Measurements from ENCODE around the gene CYREN. TPM values are rescaled to one million over a fixed set of nuclear protein-coding genes. Genes with fewer than 3 reads are reported as not detected.

Gene CYREN
- total RNA-seq, 1 experiment from 2014 or later = 70.5 TPM

- H3K4me2 ChIP-seq = no peak overlapping the region
- H3K27ac ChIP-seq = no peak overlapping the region
- no peak for DNase-seq
- H3K79me2 ChIP-seq (ENCODE audit: low read depth) = no peaks in the 10 kb centered on the region
- no peaks in the 10 kb centered on the region for H3F3A ChIP-seq (ENCODE audit: insufficient read depth, low read depth)
- ChIA-PET CTCF (interaction anchor here (0.7 to 0.9 kb wide), 2 partner anchors 189 to 393 kb away, joined by 7 to 8 read pairs; no protein-coding TSS in a partner anchor), POLR2A (ENCODE audit: unreplicated experiment) (no interaction called here)
- no TSS peak for BruUV-seq (replicated peaks)
- TF ChIP-seq EZH2 (IDR thresholded peaks at IDR 0.05; ENCODE audit: low read depth) (no peak), CTCF (conservative IDR thresholded peaks at IDR 0.05) (no peak)
- intact Hi-C loops (cut with micrococcal nuclease; ENCODE audit: unreplicated experiment) = no loop called here
- no peak overlapping the region for H2AFZ ChIP-seq
- no peaks in the 10 kb centered on the region for H3K9me3 ChIP-seq (ENCODE audit: insufficient read depth, low read depth)
- no peak overlapping the region for H3K4me3 ChIP-seq
- no peaks in the 10 kb centered on the region for H3K27me3 ChIP-seq (ENCODE audit: insufficient read depth, low read depth)
- H3K9me2 ChIP-seq (ENCODE audit: insufficient read depth) = no peaks in the 10 kb centered on the region
- H4K20me1 ChIP-seq (ENCODE audit: insufficient read depth) = no peaks in the 10 kb centered on the region
- no peaks in the 10 kb centered on the region for H3K36me3 ChIP-seq (ENCODE audit: low read depth)
- H3K4me1 ChIP-seq (replicated peaks; ENCODE audit: insufficient read depth) = no peaks in the 10 kb centered on the region; the same call in 1 of the 2 replicates
Observed at GRCh38 chr7:135205850-135206249, 35.3 kb upstream of the CYREN start.

- no peak for DNase-seq
- Histone ChIP-seq H3K79me2 (ENCODE audit: low read depth) (no peaks in the 10 kb centered on the region), H4K20me1 (ENCODE audit: insufficient read depth) (no peaks in the 10 kb centered on the region), H3K27ac (no peak overlapping the region), H3F3A (ENCODE audit: insufficient read depth, low read depth) (no peaks in the 10 kb centered on the region), H3K4me3 (no peak overlapping the region), H3K9me2 (ENCODE audit: insufficient read depth) (no peaks in the 10 kb centered on the region), H3K4me1 (replicated peaks; ENCODE audit: insufficient read depth) (no peaks in the 10 kb centered on the region), H3K36me3 (ENCODE audit: low read depth) (no peaks in the 10 kb centered on the region), H3K9me3 (ENCODE audit: insufficient read depth, low read depth) (no peaks in the 10 kb centered on the region), H3K4me2 (no peak overlapping the region), H3K27me3 (ENCODE audit: insufficient read depth, low read depth) (no peaks in the 10 kb centered on the region), H2AFZ (no peak overlapping the region)
- intact Hi-C loops (cut with micrococcal nuclease; ENCODE audit: unreplicated experiment) = no loop called here
- ChIA-PET POLR2A (ENCODE audit: unreplicated experiment) (no interaction called here), CTCF (no interaction called here)
- BruUV-seq (replicated peaks) = no TSS peak
- TF ChIP-seq EZH2 (IDR thresholded peaks at IDR 0.05; ENCODE audit: low read depth) = no peak
- TF ChIP-seq CTCF (conservative IDR thresholded peaks at IDR 0.05) = no peak
Observed at GRCh38 chr7:135204876-135205275, 34.4 kb upstream of the CYREN start.

GRCh38 chr7:135204341-135204749, 33.8 kb upstream of the CYREN start:
- no peak for DNase-seq
- ChIA-PET POLR2A (ENCODE audit: unreplicated experiment) (no interaction called here), CTCF (no interaction called here)
- Histone ChIP-seq H3K4me1 (replicated peaks; ENCODE audit: insufficient read depth) (no peaks in the 10 kb centered on the region), H3K36me3 (ENCODE audit: low read depth) (no peaks in the 10 kb centered on the region), H3K4me3 (no peak overlapping the region), H3K27me3 (ENCODE audit: insufficient read depth, low read depth) (no peaks in the 10 kb centered on the region), H3K27ac (no peak overlapping the region), H3K9me3 (ENCODE audit: insufficient read depth, low read depth) (no peaks in the 10 kb centered on the region), H3K4me2 (no peak overlapping the region), H3F3A (ENCODE audit: insufficient read depth, low read depth) (no peaks in the 10 kb centered on the region), H2AFZ (no peak overlapping the region), H3K9me2 (ENCODE audit: insufficient read depth) (no peaks in the 10 kb centered on the region), H4K20me1 (ENCODE audit: insufficient read depth) (no peaks in the 10 kb centered on the region), H3K79me2 (ENCODE audit: low read depth) (no peaks in the 10 kb centered on the region)
- intact Hi-C loops (cut with micrococcal nuclease; ENCODE audit: unreplicated experiment) = no loop called here
- TF ChIP-seq EZH2 (IDR thresholded peaks at IDR 0.05; ENCODE audit: low read depth) (no peak), CTCF (conservative IDR thresholded peaks at IDR 0.05) (no peak)
- BruUV-seq (replicated peaks) = no TSS peak
